Epithelial cell of esophagus (primary cell): ENCODE results near the gene CHRND.
A peak's percentile ranks its signal among the peaks of the same experiment; 100 is the strongest.

Experiments used
- DNase-seq: peaks from one replicate; pipeline ENCODE4 v3.0.0; 2010; ENCODE audit warnings: low read depth
- H3K4me3 ChIP-seq: 2 replicates; pipeline ENCODE4 v1.5.1; 2011; ENCODE audit warnings: mild to moderate bottlenecking, low read length, control low read depth
- TF ChIP-seq, protein P1 (sequence below): IDR thresholded peaks from 2 replicates; pipeline ENCODE4 v1.5.1; 2011; ENCODE audit warnings: low read depth, mild to moderate bottlenecking, low read length, control low read depth, inconsistent platforms; ENCODE audit not compliant: insufficient read depth; ENCODE audit errors: missing control alignments

Gene CHRND

DNA sequence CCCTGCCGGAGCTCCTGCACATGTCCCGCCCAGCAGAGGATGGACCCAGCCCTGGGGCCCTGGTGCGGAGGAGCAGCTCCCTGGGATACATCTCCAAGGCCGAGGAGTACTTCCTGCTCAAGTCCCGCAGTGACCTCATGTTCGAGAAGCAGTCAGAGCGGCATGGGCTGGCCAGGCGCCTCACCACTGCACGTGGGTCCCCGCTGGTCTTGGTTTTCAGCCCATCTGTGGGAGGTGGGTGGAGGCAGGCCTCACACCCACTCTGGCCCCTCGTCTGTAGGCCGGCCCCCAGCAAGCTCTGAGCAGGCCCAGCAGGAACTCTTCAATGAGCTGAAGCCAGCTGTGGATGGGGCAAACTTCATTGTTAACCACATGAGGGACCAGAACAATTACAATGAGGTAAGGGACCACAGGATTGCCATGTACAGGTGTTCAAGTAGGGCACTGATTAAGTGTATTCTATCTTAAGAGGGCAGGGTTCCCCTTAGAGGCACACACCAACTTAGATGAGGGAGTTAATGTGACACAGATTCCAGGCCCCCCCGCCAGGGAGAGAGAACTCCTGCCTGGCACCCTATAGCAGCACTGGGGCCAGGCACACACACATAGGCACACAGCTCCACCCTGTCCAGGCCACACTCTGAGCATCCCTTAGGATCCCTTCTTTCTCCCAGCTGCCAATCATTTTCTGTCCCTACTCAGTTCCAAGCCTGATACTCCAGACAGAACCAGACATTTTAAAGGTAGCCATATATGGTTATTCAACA lies 8.2 kb downstream of the CHRND start:
- TF ChIP-seq, protein P1, sequence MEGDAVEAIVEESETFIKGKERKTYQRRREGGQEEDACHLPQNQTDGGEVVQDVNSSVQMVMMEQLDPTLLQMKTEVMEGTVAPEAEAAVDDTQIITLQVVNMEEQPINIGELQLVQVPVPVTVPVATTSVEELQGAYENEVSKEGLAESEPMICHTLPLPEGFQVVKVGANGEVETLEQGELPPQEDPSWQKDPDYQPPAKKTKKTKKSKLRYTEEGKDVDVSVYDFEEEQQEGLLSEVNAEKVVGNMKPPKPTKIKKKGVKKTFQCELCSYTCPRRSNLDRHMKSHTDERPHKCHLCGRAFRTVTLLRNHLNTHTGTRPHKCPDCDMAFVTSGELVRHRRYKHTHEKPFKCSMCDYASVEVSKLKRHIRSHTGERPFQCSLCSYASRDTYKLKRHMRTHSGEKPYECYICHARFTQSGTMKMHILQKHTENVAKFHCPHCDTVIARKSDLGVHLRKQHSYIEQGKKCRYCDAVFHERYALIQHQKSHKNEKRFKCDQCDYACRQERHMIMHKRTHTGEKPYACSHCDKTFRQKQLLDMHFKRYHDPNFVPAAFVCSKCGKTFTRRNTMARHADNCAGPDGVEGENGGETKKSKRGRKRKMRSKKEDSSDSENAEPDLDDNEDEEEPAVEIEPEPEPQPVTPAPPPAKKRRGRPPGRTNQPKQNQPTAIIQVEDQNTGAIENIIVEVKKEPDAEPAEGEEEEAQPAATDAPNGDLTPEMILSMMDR: no peak
- DNase-seq: no peak

DNA sequence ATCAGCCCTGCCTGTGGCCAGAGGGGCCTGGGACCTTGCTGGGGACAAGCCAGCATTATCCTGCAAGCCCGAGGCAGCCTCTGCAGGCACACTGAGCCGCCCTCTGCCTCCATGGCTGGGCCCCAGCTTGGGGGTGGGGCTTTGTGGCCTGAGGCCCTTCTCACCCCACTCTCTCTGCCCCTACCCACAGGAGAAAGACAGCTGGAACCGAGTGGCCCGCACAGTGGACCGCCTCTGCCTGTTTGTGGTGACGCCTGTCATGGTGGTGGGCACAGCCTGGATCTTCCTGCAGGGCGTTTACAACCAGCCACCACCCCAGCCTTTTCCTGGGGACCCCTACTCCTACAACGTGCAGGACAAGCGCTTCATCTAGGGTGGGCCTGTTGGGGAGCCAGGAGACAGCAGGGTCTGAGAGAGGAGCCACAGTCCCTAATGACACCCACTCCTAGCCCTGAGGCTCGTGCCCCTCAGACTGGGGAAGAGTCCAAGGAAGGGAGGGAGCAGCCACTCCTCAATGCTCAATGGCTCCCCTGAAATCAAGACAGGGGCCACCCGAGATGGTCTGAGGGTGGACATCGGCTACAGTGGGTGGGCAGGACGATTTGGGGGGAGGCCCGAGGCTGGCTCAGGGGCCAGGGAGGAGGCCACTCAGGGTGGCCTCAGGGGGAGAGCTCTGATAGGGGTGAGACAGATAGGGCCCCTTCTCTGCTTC lies 9.1 kb downstream of the CHRND start:
- TF ChIP-seq, protein P1: no peak
- DNase-seq: no peak
- H3K4me3 ChIP-seq: no peak overlapping the region

More for the DNA sequence above, 8.2 kb downstream of the CHRND start:
- no peak overlapping the region for H3K4me3 ChIP-seq

DNA sequence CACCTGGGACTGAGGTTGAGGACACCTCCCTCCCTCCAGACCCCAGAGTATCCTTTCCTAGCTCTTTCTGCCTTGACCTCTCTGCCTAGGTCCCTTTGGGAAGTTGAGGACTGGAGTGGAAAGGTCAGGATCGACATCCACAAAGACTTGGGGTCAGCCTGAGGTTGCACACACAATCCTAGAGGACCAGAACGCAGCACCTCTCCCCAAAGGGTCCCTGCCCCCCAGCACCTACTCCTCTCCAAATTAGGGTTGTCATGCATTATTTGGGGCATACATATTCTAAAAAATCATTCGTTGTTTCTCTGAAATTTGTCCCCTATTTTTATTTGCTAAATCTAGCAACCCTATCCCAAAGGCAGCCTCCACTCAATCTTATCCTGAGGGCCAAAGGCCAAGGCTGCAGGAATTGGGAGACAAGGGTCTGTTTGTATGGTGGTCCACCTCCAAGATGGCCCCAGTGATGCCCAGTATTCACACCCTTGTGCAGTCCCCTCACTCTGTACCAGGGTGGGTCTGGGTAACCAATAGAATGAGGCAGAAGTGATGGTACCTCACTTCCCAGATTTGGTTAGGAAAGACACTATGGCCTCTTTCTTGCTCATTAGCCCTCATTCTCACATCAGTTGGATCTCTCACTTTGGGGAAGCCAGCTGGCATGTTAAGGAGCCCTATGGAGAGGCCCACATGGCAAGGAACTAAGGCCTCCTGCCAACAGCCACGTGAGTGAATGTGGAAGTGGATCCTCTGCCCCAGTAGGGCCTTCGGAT lies 10.0 kb downstream of the CHRND start:
- DNase-seq: no peak
- TF ChIP-seq, protein P1: no peak
- no peak overlapping the region for H3K4me3 ChIP-seq

DNA sequence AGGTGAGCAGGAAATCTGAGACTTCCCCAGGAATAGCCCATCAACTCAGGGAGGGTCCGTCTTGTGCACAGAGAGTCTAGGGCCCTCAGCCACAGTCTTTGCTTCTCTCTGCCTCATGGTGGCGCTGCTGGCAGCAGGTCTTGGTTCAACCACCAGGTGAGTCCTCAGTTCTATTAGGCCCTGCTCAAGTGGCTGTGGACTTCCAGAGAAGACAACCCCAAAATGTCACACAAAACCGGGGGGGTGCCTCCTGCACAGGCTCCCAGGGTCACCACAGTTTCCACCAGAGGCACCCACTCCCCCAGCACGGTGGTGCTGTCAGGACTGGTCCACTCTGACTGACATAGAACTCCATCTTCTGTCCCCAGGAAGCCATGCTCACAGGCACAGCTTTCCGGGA lies 11.1 kb downstream of the CHRND start:
- H3K4me3 ChIP-seq: no peak overlapping the region
- DNase-seq: peak; percentile 11
- TF ChIP-seq, protein P1: peak; percentile 31

DNA sequence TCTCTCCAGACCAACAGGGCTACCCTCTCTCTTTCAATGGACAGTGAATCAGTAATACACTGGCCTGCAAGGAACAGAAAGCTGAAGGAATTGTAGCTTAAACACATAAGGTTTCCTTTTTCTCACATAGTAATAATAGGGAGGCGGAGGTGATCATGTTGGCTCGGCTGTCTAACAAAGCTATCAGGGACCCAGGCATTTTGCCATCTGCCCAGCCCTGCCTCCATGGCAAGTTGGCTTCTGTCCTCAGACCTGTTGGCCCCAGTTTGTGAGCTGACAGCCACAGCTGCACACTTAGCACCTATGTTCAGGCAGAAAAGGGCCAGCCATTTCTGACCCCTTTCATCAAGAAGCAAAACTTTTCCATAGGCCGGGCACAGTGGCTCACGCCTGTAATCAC lies 11.5 kb downstream of the CHRND start:
- DNase-seq: no peak
- TF ChIP-seq, protein P1: no peak
- no peak overlapping the region for H3K4me3 ChIP-seq

DNA sequence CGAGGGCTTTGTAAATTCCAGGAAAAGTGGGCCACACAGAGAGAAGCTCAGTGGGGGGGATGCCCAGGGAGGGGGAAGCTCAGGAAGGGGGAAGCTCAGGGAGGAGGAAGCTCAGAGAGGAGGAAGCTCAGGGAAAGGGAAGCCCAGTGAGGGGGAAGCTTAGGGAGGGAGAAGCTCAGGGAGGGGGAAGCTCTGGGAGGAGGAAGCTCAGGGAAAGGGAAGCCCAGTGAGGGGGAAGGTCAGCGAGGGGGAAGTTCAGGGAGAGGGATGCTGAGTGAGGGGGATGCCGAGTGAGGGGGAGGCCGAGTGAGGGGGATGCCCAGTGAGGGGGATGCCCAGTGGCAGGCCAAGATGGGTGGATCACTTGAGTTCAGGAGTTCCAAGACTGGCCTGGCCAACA lies 12.7 kb downstream of the CHRND start:
- no peak for DNase-seq
- TF ChIP-seq, protein P1: no peak
- H3K4me3 ChIP-seq: no peak overlapping the region
